Stimulated activated naive CD8-positive, alpha-beta T cell treated with anti-CD3 and anti-CD28 coated beads, Interleukin-15, Interleukin-2, amounts not matched to agents 100 U/mL and 50 U/mL, for 24 hours (primary cell): ENCODE results near the gene ATF6B.
"Not testable (repeated sequence)": the region's sequence is repeated elsewhere in the genome, so short reads cannot be mapped to it uniquely, and the experiment has no call there.

ENCODE experiments used
- ATAC-seq: fragments of 150-1000 bp; cut with Tn5 transposase; one replicate; pipeline ENCODE4 v1.10.0; 2021
- DNase-seq: peaks from one replicate; pipeline ENCODE4 v3.0.0; 2021

ATF6B gene

DNA sequence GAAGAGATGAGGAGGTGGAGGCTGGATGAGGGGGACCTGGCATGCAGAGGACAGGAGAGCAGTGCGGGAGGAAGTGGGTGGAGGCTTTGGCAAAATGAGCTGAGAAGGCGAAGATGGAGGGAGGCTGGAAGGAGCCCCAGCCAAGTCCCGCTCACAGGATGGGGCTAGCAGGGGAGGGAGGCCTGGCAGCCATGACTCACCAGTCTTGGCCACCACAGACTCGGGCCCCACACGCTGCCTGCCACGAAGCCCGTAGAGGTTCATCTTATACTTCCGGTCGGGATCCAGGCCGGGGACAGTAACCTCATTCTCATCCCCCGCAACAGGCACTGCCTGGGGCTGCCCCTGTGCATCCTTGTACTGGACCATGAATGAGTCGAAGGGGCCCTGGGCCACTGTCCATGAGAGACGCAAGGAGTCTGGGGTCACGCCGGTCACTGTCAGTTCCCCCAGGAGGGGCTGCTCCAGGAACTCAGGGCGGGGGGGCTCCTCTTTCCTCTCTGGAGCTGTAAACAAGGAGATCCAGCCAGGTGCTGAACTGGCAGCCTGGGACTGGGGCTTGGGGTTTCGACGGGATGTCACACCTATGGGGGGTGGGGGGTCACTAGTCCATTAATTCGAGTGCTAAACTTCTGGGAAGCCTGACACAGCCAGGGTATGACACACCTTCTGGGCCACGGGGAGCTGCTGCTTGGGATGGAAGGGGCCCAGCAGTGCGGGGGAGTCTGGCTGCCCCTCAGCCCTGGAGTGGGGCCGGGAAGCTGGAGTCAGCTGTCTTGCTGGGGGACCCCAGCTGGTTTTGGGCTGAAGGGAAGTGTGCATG, 46.7 kb downstream of the ATF6B start:
- ATAC-seq (no peak), DNase-seq (no peak)

DNA sequence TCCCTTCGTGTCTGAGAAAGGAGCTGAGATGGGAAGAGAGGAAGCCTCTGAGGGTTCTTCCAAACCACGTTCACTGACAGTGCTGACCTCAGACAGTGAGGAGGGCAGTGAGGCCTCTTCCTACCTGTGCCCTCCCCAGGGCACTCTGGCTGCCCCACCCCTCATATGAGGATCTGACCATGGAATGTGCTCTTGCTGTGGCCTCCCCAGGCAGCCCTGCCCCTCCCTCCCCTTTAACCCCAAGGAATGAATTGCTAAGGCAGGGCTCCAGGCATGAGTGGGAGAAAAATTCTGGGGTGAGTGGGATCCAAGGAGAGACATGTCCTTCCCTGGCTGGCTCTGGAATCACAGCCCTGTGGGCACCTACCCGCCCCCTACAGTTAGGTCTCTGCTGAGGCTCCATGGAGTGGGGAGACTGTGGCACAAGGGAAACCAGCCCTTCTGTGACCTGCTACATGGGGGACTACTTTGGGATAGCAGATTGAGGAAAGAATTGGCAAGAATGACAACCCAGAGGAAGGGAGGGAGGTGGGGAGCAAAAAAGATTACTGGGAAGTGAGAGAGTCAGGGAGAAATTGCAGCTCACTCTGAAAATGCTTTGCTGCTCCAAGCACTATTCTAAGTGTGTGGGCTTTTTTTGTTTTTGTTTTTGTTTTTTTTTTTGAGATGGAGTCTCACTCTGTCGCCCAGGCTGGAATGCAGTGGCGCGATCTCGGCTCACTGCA, 48.3 kb downstream of the ATF6B start:
- DNase-seq, result no peak
- ATAC-seq, result no peak

DNA sequence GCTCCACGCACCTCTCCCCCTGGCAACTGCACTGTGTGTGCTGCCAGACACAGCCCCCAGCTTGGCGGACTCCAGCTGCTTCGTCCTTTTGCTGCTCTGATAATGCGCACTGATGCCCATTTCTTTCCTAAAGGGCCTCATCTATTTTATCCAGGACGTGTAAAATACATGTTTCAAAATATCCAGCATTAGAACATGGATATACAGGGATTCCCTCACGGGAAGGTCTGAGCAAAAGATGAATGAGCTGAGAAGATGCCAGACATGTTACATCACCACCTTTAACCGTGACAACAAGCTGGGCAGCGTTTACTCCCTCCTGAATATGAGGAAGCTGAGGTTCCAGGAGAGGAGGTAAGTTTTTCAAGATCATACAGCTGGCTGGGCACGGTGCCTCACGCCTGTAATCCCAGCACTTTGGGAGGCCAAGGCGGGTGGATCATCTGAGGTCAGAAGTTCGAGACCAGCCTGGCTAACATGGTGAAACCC, 51.7 kb downstream of the ATF6B start:
- DNase-seq, result no peak
- ATAC-seq, result no peak

DNA sequence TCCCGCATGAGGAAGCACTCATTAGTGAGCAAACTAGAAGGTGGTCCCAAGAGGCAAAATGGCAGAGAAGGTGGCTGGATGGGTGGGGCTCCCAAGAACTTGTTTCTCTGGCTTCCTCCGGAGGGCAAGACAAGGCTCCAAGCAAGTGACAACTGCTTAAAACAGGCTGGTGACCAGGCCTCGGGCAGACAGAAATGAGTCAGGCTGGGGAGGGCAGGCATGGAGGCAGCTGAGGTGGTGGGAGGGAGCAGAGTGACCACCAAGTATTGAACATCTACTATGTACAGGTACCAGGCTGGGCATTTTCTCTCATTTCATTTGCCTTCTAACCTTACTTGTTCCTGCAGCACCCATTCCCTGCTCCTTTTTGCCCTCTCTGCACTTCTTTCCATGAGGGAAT, 52.3 kb downstream of the ATF6B start:
- DNase-seq, result no peak
- ATAC-seq, result no peak

DNA sequence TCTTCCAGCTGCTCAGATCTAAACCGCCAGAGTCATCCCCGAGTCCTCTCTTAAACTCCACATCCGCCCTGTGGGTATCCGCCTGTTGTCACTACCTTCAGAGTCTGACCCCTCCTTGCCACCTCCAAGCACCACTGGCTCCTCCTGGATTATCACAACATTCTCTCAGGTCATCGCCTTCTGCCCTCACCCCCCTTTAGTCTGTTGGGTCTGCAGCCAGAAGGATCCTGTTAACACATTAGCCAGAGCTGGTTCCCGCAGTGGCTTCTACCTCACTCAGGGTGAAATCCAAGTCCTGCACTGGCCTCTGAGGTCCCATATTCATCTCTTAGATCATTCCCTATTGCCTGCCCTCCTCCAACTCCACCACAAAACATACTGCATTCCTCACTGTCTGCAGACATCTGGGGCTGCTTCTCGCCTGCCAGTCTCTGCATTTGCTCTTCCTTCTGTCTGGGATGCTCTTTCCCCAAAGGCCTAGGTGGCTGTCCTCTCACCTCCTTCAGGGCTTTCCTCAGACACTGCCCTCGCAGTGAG, 53.0 kb downstream of the ATF6B start:
- DNase-seq (no peak), ATAC-seq (no peak)

DNA sequence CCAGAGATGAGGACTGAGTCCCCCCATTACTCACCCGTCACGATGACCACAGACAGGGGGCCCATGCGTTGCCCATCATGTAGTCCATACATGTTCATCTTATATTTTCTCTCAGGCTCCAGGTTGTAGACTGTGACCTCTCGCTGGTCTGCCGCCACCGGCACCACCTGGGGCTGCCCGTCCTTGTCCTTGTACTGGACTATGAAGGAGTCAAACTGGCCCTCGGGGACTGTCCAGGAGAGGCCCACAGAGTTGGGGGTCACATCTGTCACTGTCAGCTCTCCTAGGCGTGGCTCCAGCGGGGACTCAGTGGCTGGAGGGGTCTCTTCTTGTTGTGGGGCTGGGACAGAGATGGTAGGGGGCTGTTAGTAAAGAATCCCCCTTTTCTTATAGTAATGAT, 54.4 kb downstream of the ATF6B start:
- no peak for ATAC-seq
- DNase-seq, result no peak

DNA sequence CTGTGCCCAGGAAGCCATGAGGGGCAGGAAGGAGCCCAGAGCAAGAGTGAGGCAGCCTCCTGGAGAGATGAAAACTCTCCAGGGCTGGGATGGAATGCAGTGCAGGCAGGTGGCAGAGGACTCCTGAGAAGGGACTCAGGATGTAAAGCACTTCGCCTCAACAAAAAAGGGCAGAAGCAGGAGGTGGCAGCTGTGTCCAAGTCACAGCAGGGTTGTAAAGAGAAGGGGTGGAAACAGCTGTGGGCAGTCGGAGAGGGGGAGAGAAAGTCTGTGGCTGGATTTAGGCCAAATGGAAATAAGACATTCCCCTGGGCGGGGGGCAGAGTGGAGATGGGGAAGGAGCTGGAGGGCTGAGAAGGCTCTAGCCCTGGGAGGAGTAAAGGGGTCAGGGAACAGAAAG, 54.9 kb downstream of the ATF6B start:
- no peak for ATAC-seq
- no peak for DNase-seq

DNA sequence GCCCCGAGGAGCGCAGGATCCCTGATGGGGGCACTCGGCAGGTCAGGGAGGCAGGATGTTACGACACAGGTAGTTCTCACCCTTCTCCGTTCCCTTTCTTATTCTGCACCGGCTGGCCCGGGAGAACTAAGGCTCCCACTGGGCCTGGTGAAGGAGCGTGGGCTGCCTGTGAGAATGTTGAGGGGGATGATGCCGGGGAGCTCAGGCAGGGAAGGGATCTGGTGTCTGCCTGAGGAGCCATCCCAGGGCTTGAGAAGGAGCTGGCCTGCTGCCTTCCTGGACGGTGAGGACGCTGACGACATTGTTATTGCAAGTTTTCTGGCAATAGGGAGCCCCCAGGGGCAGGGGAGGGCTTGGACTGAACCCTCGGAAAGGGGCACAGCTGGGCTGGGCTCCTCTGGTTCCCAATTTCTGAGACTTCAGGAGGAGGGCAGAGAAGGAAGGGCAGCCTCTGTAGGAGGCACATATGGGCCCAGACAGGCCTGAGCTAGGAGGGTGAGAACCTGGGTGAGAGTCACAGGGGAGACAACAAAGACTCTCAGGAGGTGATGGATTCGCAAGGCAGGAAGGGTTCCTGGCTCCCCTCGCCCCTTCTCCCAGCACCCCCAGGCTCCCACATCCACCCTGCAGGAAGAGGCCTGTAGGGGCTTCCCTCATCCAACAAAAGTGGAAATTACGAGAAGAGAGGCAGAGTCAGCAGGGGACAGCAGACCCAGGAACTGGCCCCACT, 57.1 kb downstream of the ATF6B start:
- ATAC-seq, result no peak
- no peak for DNase-seq

DNA sequence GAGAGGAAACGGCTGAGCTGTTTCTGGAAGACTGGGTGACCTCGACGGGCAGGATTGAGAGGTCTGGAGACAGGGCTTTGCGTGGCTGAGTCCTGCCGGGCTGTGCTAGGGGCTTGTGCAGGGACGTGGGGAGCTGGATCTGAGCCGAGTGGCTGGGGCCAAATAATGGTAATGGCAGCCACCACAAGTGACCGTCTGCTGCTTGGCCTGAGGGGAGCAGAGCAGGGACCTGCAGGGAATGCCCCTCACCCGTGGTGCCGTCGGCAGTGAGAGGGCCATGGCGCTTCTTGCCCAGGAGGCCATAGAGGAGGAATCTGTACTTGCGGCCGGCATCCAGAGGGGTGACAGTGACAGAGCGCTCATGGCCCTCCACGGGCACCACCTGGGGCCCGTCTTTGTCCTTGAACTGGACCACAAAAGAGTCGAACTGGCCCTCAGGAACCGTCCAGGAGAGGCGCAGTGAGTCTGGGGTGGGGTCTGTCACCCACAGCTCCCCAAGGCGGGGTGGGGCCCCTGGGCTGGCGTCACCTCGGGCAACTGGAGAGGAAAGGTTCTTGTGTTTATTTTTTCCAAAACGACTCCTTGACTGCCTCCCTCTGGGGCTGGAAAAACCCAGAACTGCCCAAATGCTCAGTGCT, 58.0 kb downstream of the ATF6B start:
- ATAC-seq (no peak), DNase-seq (no peak)

DNA sequence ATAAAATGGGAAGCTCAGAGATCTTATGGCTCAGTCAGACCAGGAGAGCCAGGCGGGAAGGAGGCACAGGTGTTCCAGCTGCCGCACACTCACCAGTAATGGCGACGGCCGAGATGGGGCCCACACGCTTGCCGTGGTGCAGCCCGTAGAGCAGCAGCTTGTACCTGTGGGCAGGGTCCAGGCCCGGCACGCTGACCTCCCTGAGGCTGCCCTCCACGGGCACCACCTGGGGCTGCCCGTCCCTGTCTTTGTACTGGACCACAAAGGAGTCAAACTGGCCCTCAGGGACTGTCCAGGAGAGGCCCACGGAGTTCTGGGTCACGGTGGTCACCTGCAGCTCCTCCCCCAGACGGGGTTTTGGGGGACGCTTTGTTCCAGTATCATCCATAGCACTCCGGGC, 58.6 kb downstream of the ATF6B start:
- DNase-seq (no peak), ATAC-seq (no peak)

DNA sequence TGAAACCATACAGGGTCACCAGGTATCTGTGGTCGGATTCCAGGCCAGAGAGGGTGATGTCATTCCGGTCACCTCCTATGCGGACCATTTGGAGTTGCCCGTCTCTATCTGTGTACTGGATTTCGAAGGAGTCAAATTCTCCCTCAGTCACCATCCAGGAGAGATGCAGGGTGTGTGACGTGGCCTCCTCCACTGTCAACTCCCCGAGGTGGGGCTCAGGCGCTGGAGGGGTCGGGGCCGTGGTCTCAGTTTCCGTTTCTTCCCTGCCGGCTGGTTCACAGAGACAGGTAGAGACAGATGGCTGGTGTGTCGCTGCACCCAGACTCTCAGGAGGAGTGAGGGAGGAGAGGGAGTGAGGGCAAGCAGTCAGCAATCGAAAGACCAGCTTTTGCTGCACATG, 59.2 kb downstream of the ATF6B start:
- DNase-seq (no peak), ATAC-seq (no peak)

DNA sequence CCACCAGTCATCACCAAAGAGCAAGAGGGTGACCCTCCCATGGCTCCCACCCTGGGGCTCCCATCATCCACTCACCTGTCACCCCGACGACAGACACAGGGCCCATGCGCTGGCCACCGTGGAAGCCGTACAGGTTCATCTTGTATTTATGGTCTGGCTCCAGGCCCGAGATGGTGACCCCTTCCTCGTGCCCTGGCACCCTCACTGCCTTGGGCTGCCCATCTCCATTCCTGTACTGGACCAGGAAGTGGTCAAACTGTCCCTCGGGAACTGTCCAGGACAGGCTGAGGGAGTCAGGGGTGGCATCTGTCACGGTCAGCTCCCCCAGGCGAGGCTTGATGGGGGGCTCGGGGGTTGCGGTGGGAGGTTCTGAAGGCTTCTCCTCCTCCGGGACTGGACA, 59.7 kb downstream of the ATF6B start:
- DNase-seq, ATAC-seq: not testable (repeated sequence)

DNA sequence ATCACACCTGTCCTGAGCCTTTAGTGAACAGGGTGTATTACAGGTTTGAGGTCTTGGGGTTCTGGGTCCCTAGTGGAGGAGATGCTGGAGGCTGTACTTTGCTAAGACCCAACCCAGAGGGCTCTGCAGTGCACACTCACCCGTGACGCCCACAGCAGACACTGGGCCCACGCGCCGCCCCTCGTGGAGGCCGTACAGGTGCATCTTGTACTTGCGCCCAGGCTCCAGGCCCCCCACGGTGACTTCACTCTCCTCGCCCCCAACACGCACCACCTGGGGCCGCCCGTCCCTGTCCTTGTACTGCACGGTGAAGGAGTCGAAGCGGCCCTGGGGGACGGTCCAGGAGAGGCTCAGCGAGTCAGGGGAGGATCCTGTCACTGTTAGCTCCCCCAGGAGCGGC, 60.5 kb downstream of the ATF6B start:
- not testable (repeated sequence) for ATAC-seq, DNase-seq
